Choroid plexus epithelial cell (primary cell): Measurements from ENCODE around the gene HIPK2.

ENCODE experiments used
- DNase-seq: peaks from one replicate; pipeline ENCODE4 v3.0.0-alpha.2; 2010; ENCODE audit warnings: low read depth
- H3K4me3 ChIP-seq: 2 replicates; pipeline ENCODE4 v1.5.1; 2011; ENCODE audit warnings: low read depth, mild to moderate bottlenecking, control low read depth, low read length, moderate library complexity
- TF ChIP-seq, protein P1 (sequence below): conservative IDR thresholded peaks from 2 replicates; pipeline ENCODE4 v1.5.1; 2011; ENCODE audit warnings: low read depth, mild to moderate bottlenecking, control low read depth, inconsistent platforms, low read length, moderate library complexity

The HIPK2 gene

GRCh38 chr7:139737221-139738100 lies 40.3 kb downstream of the HIPK2 start:
- DNase-seq: no peak
- H3K4me3 ChIP-seq: no peak overlapping the region
- TF ChIP-seq, protein P1, sequence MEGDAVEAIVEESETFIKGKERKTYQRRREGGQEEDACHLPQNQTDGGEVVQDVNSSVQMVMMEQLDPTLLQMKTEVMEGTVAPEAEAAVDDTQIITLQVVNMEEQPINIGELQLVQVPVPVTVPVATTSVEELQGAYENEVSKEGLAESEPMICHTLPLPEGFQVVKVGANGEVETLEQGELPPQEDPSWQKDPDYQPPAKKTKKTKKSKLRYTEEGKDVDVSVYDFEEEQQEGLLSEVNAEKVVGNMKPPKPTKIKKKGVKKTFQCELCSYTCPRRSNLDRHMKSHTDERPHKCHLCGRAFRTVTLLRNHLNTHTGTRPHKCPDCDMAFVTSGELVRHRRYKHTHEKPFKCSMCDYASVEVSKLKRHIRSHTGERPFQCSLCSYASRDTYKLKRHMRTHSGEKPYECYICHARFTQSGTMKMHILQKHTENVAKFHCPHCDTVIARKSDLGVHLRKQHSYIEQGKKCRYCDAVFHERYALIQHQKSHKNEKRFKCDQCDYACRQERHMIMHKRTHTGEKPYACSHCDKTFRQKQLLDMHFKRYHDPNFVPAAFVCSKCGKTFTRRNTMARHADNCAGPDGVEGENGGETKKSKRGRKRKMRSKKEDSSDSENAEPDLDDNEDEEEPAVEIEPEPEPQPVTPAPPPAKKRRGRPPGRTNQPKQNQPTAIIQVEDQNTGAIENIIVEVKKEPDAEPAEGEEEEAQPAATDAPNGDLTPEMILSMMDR: no peak

DNA sequence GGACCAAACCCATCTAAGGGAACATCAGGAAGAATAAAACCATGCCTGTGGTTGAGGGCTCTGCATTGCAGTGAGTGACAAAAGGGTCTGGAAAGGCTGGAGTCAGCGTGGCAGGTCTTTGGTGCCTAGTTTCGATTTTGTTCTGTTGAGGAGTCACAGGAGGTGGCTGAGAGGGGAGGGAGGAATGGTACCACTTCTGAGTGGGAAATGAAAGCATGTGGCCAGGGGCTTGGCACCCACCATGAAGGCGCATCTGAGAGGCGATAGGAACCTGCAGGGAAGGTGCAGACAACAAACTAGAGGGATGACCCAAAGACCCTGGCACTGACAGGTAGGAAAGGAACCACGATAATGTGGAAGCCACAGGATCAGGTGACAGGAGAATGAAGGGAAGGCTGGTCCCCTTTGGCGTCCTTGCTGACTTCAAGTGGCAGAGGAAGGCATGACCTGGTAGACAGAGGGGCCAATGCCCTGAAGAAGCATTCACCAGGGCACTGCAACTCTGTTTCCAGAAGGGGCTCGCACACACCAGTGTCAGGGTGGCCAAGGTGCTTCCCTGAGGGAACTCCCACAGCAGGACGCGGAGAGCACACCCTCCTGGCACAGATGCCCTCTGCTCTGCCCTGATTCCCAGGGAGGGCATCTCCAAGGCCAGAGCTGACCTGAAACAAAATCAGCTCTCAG lies 41.7 kb downstream of the HIPK2 start:
- DNase-seq: no peak
- no peak overlapping the region for H3K4me3 ChIP-seq
- TF ChIP-seq, protein P1: no peak

GRCh38 chr7:139735466-139735865 lies 42.3 kb downstream of the HIPK2 start:
- H3K4me3 ChIP-seq: no peak overlapping the region
- DNase-seq: no peak
- TF ChIP-seq, protein P1: no peak

- no peak overlapping the region for H3K4me3 ChIP-seq
- peak; percentile 99 for DNase-seq
- TF ChIP-seq, protein P1: peak; percentile 4
These were observed 43.4 kb downstream of the HIPK2 start for GRCh38 chr7:139734395-139734794.

DNA sequence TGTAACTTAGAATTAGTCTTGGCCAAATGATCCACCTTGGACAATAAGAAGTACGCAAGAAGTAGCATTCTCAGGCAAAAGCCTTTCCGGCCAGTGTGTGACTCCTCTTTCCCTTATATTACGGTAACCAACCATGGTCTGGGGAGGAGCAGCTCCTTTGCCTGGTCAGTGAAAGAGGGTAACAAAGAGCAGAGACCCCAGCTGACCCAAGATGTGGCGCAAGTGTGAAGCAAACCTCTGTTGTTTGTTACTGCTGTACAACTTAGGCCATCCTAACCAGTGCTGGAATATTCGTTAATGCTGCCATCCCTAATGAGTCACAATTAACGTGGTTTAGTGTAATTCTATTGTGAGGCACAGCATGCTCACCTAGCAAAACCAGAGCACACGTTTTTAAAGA lies 44.0 kb downstream of the HIPK2 start:
- no peak overlapping the region for H3K4me3 ChIP-seq
- DNase-seq: peak; percentile 35
- TF ChIP-seq, protein P1: no peak

DNA sequence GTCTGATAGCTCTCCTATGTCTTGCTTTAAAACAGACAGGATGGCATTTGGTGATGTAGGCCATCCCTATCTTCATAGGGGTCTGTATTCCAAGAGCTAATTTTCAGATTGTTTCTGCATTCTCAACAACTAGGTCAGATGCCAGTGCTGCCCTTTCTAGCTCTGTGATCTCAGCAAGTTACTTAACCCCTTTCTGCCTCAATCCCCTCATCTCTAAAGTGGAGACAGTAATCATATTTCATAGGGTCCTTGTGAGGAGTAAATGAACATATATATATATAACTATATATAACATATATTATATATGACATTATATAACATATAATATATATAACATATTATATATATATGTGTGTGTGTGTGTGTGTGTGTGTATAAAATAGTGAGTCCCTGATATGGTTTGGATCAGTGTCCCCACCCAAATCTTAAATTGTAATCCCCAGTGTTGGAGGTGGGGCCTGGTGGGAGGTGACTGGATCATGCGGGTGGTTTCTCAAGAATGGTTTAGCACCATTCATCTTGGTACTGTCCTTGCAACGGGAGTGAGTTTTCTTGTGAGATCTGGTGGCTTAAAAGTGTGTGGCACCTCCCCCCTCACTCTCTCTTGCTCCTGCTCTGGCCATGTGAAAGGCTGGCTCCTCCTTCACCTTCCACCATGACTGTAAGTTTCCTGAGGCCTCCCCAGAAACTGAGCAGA lies 45.2 kb downstream of the HIPK2 start:
- H3K4me3 ChIP-seq: no peak overlapping the region
- no peak for DNase-seq
- TF ChIP-seq, protein P1: no peak
